SW 1271 (cell line): ENCODE results near the gene TMEM176B.
"Not testable (repeated sequence)": the region's sequence is repeated elsewhere in the genome, so short reads cannot be mapped to it uniquely, and the experiment has no call there.

Experiments used
- DNase-seq, 2 experiments: peaks; one replicate each; lab custom pipeline; 2025; lab: John Stamatoyannopoulos, UW

The TMEM176B gene

GRCh38 chr7:150823043-150823442, 22.9 kb upstream of the TMEM176B start:
- no peak for DNase-seq

GRCh38 chr7:150820578-150821198, 20.5 kb upstream of the TMEM176B start:
- no peak for DNase-seq

GRCh38 chr7:150820148-150820547, 20.0 kb upstream of the TMEM176B start:
- DNase-seq: no peak

GRCh38 chr7:150818971-150819370, 18.8 kb upstream of the TMEM176B start:
- DNase-seq: no peak

GRCh38 chr7:150814328-150815001, 14.3 kb upstream of the TMEM176B start:
- no peak for DNase-seq

- DNase-seq: not testable (repeated sequence)
These were observed 7.7 kb upstream of the TMEM176B start for GRCh38 chr7:150807616-150808438.

- DNase-seq: no peak
These were observed 6.7 kb upstream of the TMEM176B start for GRCh38 chr7:150806863-150807262.

GRCh38 chr7:150806454-150806853, 6.3 kb upstream of the TMEM176B start:
- no peak for DNase-seq

GRCh38 chr7:150805864-150806263, 5.7 kb upstream of the TMEM176B start:
- DNase-seq: no peak

GRCh38 chr7:150804802-150805201, 4.6 kb upstream of the TMEM176B start:
- DNase-seq: no peak

GRCh38 chr7:150803161-150803860, 3.1 kb upstream of the TMEM176B start:
- no peak for DNase-seq

- DNase-seq: no peak
These were observed 2.0 kb upstream of the TMEM176B start for GRCh38 chr7:150801946-150802771.

- DNase-seq: no peak
These were observed 1.2 kb upstream of the TMEM176B start for GRCh38 chr7:150801242-150801945.

- no peak for DNase-seq
These were observed 547 bp upstream of the TMEM176B start, which contains the start of gene TMEM176A for GRCh38 chr7:150800581-150801241. TSS of gene TMEM176A (plus strand) at chr7:150800769. CDS start at chr7:150801551, 782 bp downstream.

GRCh38 chr7:150799156-150799555, 1.0 kb downstream of the TMEM176B start:
- DNase-seq: no peak

- DNase-seq: no peak
These were observed 2.5 kb downstream of the TMEM176B start for GRCh38 chr7:150797661-150798060.

- no peak for DNase-seq
These were observed 6.5 kb downstream of the TMEM176B start for GRCh38 chr7:150793569-150794238.

- no peak for DNase-seq
These were observed 8.3 kb downstream of the TMEM176B start for GRCh38 chr7:150791746-150792452.

- DNase-seq: no peak
These were observed 8.9 kb downstream of the TMEM176B start for GRCh38 chr7:150791304-150791703.
